Activated CD4-positive, alpha-beta T cell treated with anti-CD3 and anti-CD28 coated beads for 48 hours (primary cell): ENCODE measurements around the gene TMEM131L.
"Not testable (repeated sequence)": the region's sequence is repeated elsewhere in the genome, so short reads cannot be mapped to it uniquely, and the experiment has no call there.

Experiments
- DNase-seq: peaks from one replicate; pipeline ENCODE4 v3.0.0-alpha.2; 2020

Gene TMEM131L

GRCh38 chr4:153661215-153661822 is 195.2 kb downstream of the TMEM131L start:
- DNase-seq: no peak

GRCh38 chr4:153661908-153662307 is 195.7 kb downstream of the TMEM131L start:
- DNase-seq: no peak

- DNase-seq: no peak
These were observed 197.5 kb downstream of the TMEM131L start for GRCh38 chr4:153663667-153664066.

- DNase-seq: not testable (repeated sequence)
These were observed 200.3 kb downstream of the TMEM131L start for GRCh38 chr4:153666505-153666904.

GRCh38 chr4:153668647-153669046 is 202.5 kb downstream of the TMEM131L start:
- DNase-seq: no peak

- no peak for DNase-seq
These were observed 203.7 kb downstream of the TMEM131L start for GRCh38 chr4:153669838-153670237.

GRCh38 chr4:153676486-153676885 is 210.3 kb downstream of the TMEM131L start:
- no peak for DNase-seq

GRCh38 chr4:153676984-153677383 is 210.8 kb downstream of the TMEM131L start:
- DNase-seq: no peak

GRCh38 chr4:153679486-153679885 is 213.3 kb downstream of the TMEM131L start:
- no peak for DNase-seq

- no peak for DNase-seq
These were observed 217.6 kb downstream of the TMEM131L start for GRCh38 chr4:153683763-153684181.

GRCh38 chr4:153684182-153684970 is 218.2 kb downstream of the TMEM131L start, which contains the start of gene TLR2:
Gene TLR2 (plus strand): TSS chr4:153684280. CDS start chr4:153702908, 18,628 bp downstream.
- peak; percentile 75 for DNase-seq

- DNase-seq: no peak
These were observed 218.8 kb downstream of the TMEM131L start for GRCh38 chr4:153684971-153685371.
